ENCODE measurements around the gene GOPC. TPM values are rescaled to one million over a fixed set of nuclear protein-coding genes. Genes with fewer than 3 reads are reported as not detected.

The GOPC gene
- total and polyA plus RNA-seq, 12 donors, result 12.3 to 35.3 (median 20.1) TPM

GRCh38 chr6:117592983-117593759 lies 9.1 kb downstream of the GOPC start:
- WGBS, 4 donors, result 88 to 95% (median 90%) methylated on average over 3 of the region's 3 CpGs
- peaks cover 0 to 6% of the 10 kb centered on the region in 2 donors for H3K36me3 ChIP-seq (replicated peaks in 1 of 2)
- no peak for TF ChIP-seq POLR2A (IDR thresholded peaks at IDR 0.05)
- no peak for TF ChIP-seq CTCF (IDR thresholded peaks at IDR 0.05)
- H3K27me3 ChIP-seq, result no peaks in the 10 kb centered on the region
- intact Hi-C loops (cut with DNase I), result no loop called here
- H3K9me3 ChIP-seq (replicated peaks in 1 of 3), result no peaks in the 10 kb centered on the region
- no peak for DNase-seq
- H3K4me1 ChIP-seq (replicated peaks in 1 of 2), result peaks cover 0 to 19% of the 10 kb centered on the region in 2 donors
- no peak overlapping the region for H3K4me3 ChIP-seq
- no peak overlapping the region for H3K27ac ChIP-seq

GRCh38 chr6:117591405-117591804 lies 10.9 kb downstream of the GOPC start:
- H3K4me1 ChIP-seq (replicated peaks in 1 of 2), result peaks cover 0 to 19% of the 10 kb centered on the region in 2 donors
- H3K27me3 ChIP-seq, result no peaks in the 10 kb centered on the region
- no peaks in the 10 kb centered on the region for H3K9me3 ChIP-seq (replicated peaks in 1 of 3)
- TF ChIP-seq CTCF (IDR thresholded peaks at IDR 0.05) (no peak), POLR2A (IDR thresholded peaks at IDR 0.05) (no peak)
- H3K27ac ChIP-seq, result no peak overlapping the region
- 56 to 69% (median 59%) methylated on average over 3 of the region's 3 CpGs for WGBS, 4 donors
- intact Hi-C loops (cut with DNase I), result no loop called here
- H3K36me3 ChIP-seq (replicated peaks in 1 of 2), result peaks cover 0 to 6% of the 10 kb centered on the region in 2 donors
- DNase-seq, result no peak
- H3K4me3 ChIP-seq, result no peak overlapping the region

GRCh38 chr6:117590447-117590846 lies 11.9 kb downstream of the GOPC start:
- intact Hi-C loops (cut with DNase I), result no loop called here
- 86 to 98% (median 89%) methylated on average over 5 of the region's 5 CpGs for WGBS, 4 donors
- TF ChIP-seq POLR2A (IDR thresholded peaks at IDR 0.05) (no peak), CTCF (IDR thresholded peaks at IDR 0.05) (no peak)

GRCh38 chr6:117585647-117586046 lies 16.7 kb downstream of the GOPC start:
- intact Hi-C loops (cut with DNase I), result no loop called here
- no peak for TF ChIP-seq POLR2A (IDR thresholded peaks at IDR 0.05)
- TF ChIP-seq CTCF (IDR thresholded peaks at IDR 0.05), result no peak
- no peak for DNase-seq
- Histone ChIP-seq H3K4me1 (replicated peaks in 1 of 2) (peaks cover 0 to 6% of the 10 kb centered on the region in 2 donors), H3K36me3 (replicated peaks in 1 of 2) (peaks cover 0 to 6% of the 10 kb centered on the region in 2 donors), H3K9me3 (replicated peaks in 1 of 3) (no peaks in the 10 kb centered on the region), H3K4me3 (no peak overlapping the region), H3K27ac (no peak overlapping the region), H3K27me3 (no peaks in the 10 kb centered on the region)

More at GRCh38 chr6:117590447-117590846, 11.9 kb downstream of the GOPC start:
- Histone ChIP-seq H3K27ac (no peak overlapping the region), H3K4me1 (replicated peaks in 1 of 2) (peaks cover 0 to 19% of the 10 kb centered on the region in 2 donors), H3K36me3 (replicated peaks in 1 of 2) (peaks cover 0 to 6% of the 10 kb centered on the region in 2 donors), H3K27me3 (no peaks in the 10 kb centered on the region), H3K9me3 (replicated peaks in 1 of 3) (no peaks in the 10 kb centered on the region), H3K4me3 (no peak overlapping the region)
- no peak for DNase-seq
